ENCODE results near the gene GGCX.

The GGCX gene

GRCh38 chr2:85580206-85580605 is 18.9 kb upstream of the GGCX start:
- peaks cover 18% of the 10 kb centered on the region for H3K36me3 ChIP-seq (ENCODE audit: low read depth)
- no peak overlapping the region for H3K4me3 ChIP-seq (ENCODE audit: severe bottlenecking)
- DNase-seq (ENCODE audit: low spot score) = no peak
- no peak overlapping the region for H3K27ac ChIP-seq (ENCODE audit: poor library complexity, severe bottlenecking)
- H3K4me1 ChIP-seq (ENCODE audit: insufficient read depth, poor library complexity, severe bottlenecking) = peaks cover 18% of the 10 kb centered on the region
- no peak for ATAC-seq (ENCODE audit: low read depth)
- TF ChIP-seq, protein P1, sequence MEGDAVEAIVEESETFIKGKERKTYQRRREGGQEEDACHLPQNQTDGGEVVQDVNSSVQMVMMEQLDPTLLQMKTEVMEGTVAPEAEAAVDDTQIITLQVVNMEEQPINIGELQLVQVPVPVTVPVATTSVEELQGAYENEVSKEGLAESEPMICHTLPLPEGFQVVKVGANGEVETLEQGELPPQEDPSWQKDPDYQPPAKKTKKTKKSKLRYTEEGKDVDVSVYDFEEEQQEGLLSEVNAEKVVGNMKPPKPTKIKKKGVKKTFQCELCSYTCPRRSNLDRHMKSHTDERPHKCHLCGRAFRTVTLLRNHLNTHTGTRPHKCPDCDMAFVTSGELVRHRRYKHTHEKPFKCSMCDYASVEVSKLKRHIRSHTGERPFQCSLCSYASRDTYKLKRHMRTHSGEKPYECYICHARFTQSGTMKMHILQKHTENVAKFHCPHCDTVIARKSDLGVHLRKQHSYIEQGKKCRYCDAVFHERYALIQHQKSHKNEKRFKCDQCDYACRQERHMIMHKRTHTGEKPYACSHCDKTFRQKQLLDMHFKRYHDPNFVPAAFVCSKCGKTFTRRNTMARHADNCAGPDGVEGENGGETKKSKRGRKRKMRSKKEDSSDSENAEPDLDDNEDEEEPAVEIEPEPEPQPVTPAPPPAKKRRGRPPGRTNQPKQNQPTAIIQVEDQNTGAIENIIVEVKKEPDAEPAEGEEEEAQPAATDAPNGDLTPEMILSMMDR (IDR thresholded peaks at IDR 0.05; ENCODE audit: poor library complexity, severe bottlenecking) = no peak
- no peaks in the 10 kb centered on the region for H3K27me3 ChIP-seq (ENCODE audit: insufficient read depth, poor library complexity, severe bottlenecking)
- H3K9me3 ChIP-seq (ENCODE audit: severe bottlenecking) = no peaks in the 10 kb centered on the region

- no peaks in the 10 kb centered on the region for H3K9me3 ChIP-seq (ENCODE audit: severe bottlenecking)
- H3K36me3 ChIP-seq (ENCODE audit: low read depth) = peaks cover 18% of the 10 kb centered on the region
- TF ChIP-seq, protein P1 (IDR thresholded peaks at IDR 0.05; ENCODE audit: poor library complexity, severe bottlenecking) = no peak
- H3K27me3 ChIP-seq (ENCODE audit: insufficient read depth, poor library complexity, severe bottlenecking) = no peaks in the 10 kb centered on the region
- H3K4me3 ChIP-seq (ENCODE audit: severe bottlenecking) = no peak overlapping the region
- no peak overlapping the region for H3K27ac ChIP-seq (ENCODE audit: poor library complexity, severe bottlenecking)
- DNase-seq (ENCODE audit: low spot score) (no peak), ATAC-seq (ENCODE audit: low read depth) (no peak)
- H3K4me1 ChIP-seq (ENCODE audit: insufficient read depth, poor library complexity, severe bottlenecking) = peaks cover 12% of the 10 kb centered on the region
Measured at GRCh38 chr2:85579266-85579935, 18.1 kb upstream of the GGCX start.

DNA sequence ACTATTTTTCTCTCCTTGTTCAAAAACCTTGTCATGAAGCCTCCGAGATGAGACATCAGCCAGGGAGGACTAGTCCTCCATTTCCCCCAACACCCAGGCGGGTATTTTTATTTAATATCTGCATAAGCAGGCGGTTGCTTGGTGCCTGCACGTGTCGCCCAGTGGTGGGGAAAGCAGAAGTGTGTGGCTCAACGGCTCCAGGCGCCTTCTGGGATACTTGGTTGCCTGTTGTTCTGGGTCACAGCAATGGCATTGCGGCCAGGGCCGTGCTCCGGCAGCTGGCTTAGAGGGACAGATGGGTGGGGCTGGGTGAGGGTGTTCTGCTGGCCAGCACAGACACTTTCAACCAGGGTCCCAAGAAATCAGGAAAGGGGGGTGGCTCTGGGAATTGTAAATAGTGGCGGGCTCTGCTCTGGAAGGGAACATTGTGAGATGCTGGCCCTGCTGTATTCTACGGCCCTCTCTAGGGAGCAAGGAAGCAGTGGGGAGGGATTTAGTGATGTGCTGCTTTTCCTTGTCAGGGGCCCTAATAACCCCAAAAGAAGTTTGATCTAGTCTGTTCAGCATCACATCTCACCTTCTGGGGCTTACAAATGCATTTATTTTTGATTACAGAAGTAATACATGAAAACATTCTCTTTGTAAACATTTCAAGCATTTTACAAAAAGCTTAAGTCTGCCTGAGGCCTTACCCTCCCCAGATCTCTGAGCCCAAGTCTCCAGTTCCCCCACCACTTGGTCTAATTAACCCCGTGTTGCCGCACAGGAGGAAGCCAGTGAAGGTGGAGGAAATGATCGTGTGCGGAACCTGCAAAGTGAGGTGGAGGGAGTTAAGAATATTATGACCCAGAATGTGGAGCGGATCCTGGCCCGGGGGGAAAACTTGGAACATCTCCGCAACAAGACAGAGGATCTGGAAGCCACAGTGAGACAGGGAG is 17.2 kb upstream of the GGCX start:
- Histone ChIP-seq H3K27ac (ENCODE audit: poor library complexity, severe bottlenecking) (peak overlapping the region; percentile 51), H3K9me3 (ENCODE audit: severe bottlenecking) (no peaks in the 10 kb centered on the region), H3K4me1 (ENCODE audit: insufficient read depth, poor library complexity, severe bottlenecking) (peaks cover 12% of the 10 kb centered on the region), H3K27me3 (ENCODE audit: insufficient read depth, poor library complexity, severe bottlenecking) (no peaks in the 10 kb centered on the region), H3K36me3 (ENCODE audit: low read depth) (peaks cover 18% of the 10 kb centered on the region), H3K4me3 (ENCODE audit: severe bottlenecking) (peak overlapping the region; percentile 41)
- ATAC-seq (ENCODE audit: low read depth) (peak; percentile 26; the same call in 1 of the 3 replicates), DNase-seq (ENCODE audit: low spot score) (no peak)
- TF ChIP-seq, protein P1 (IDR thresholded peaks at IDR 0.05; ENCODE audit: poor library complexity, severe bottlenecking) = no peak

DNA sequence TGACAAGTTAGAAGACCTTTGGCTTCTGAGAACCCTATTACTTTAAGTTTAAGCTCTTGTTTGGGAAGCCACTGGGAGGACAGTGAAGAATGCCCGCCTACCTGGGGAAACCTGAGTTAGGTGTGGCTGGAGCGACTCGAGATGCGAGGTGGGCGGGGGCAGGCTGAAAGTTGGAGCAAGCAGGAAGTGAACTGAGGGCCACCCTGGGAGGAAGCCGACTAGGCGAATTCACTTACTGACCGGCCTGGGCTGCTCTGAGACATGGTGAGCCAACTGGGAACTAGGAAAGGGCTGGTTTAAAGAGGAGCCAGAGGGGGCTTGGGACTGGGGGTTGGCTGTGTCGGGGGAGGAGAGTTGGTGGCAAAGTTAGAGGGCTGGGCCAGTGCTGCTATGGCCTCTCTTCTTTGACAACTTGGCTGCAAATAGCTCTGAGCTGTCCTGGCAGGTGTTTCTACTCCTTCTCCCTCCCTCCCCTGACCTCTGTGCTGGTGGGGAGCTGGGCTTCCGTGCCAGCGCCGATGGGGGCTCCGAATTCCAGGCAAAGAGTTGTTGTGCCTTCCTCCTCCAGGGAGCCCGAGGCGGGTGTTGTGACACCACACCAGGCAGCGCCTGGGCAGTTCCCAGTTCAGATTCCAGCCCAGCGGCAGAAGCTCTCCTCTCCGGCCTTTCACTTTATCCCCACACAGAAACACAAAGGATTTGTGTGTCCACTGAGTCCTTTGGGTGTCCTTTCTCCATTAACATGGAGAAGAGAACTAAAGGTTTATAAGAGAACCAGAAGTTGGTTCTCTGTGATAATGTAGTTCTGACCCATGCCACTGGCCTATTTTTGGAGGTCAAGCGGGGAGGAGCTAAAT is 16.3 kb upstream of the GGCX start, which contains the start of gene VAMP8:
Gene VAMP8 (plus strand): TSS at position 201 of the 857 bp plus-strand sequence. CDS start 61 bp downstream, at position 262.
- ATAC-seq (ENCODE audit: low read depth) = peak; percentile 97

More for the DNA sequence above, 16.3 kb upstream of the GGCX start, which contains the start of gene VAMP8:
- peak; percentile 89 for DNase-seq (ENCODE audit: low spot score)
- Histone ChIP-seq H3K27ac (ENCODE audit: poor library complexity, severe bottlenecking) (peak within 1 kb of the TSS; percentile 51), H3K4me1 (ENCODE audit: insufficient read depth, poor library complexity, severe bottlenecking) (peaks cover 12% of the 10 kb centered on the region), H3K27me3 (ENCODE audit: insufficient read depth, poor library complexity, severe bottlenecking) (no peaks in the 10 kb centered on the region), H3K9me3 (ENCODE audit: severe bottlenecking) (no peaks in the 10 kb centered on the region), H3K4me3 (ENCODE audit: severe bottlenecking) (peak within 1 kb of the TSS; percentile 41), H3K36me3 (ENCODE audit: low read depth) (peaks cover 18% of the 10 kb centered on the region)
- TF ChIP-seq, protein P1 (IDR thresholded peaks at IDR 0.05; ENCODE audit: poor library complexity, severe bottlenecking) = no peak

All from RWPE2 (cell line).